K562 (cell line): ENCODE results near the gene PHAX. TPM values are rescaled to one million over a fixed set of nuclear protein-coding genes. Genes with fewer than 3 reads are reported as not detected.

ENCODE experiments used
- ADNP ChIP-seq: fragments of 200-800 bp; sonication (Bioruptor generic); IDR thresholded peaks from 2 replicates; pipeline ENCODE4 v1.6.1; 2016; ENCODE audit warnings: missing genetic modification characterization, missing compliant biosample characterization
- ARHGAP35 ChIP-seq: fragments of 450-650 bp; IDR thresholded peaks from 2 replicates; pipeline ENCODE4 v1.6.1; 2018; ENCODE audit not compliant: partially characterized antibody
- CBFA2T3 ChIP-seq: fragments of 450-650 bp; IDR thresholded peaks from 2 replicates; pipeline ENCODE4 v1.6.1; 2017
- CBFB ChIP-seq: sonication (generic); formaldehyde crosslinking; IDR thresholded peaks from 2 replicates; pipeline ENCODE4 v1.4.0; 2020; ENCODE audit warnings: mild to moderate bottlenecking, missing genetic modification reagents
- CXXC5 ChIP-seq: fragments of 250-450 bp; sonication (Bioruptor Pico); IDR thresholded peaks from 2 replicates; pipeline ENCODE4 v1.8.0; 2022; ENCODE audit warnings: inconsistent platforms, mild to moderate bottlenecking, moderate library complexity
- DACH1 ChIP-seq: fragments of 450-650 bp; IDR thresholded peaks from 2 replicates; pipeline ENCODE4 v1.6.1; 2018; ENCODE audit not compliant: partially characterized antibody
- FOXO4 ChIP-seq: fragments of 450-650 bp; formaldehyde crosslinking; IDR thresholded peaks from 2 replicates; pipeline ENCODE4 v1.4.0; 2020; ENCODE audit warnings: mild to moderate bottlenecking, moderate library complexity
- KDM1A ChIP-seq, 2 experiments: fragments of 450-650 bp; IDR thresholded peaks; 2 replicates each; pipeline ENCODE4 v1.6.1; 2016; ENCODE audit warnings: mild to moderate bottlenecking in 2 of 2
- L3MBTL2 ChIP-seq: fragments of 450-650 bp; IDR thresholded peaks from 2 replicates; pipeline ENCODE4 v1.6.1; 2016; ENCODE audit warnings: mild to moderate bottlenecking, moderate library complexity
- NRF1 ChIP-seq, 2 experiments: fragments of 450-650 bp; IDR thresholded peaks in 1 of 2; conservative IDR thresholded peaks in 1 of 2; 2 replicates each; pipeline ENCODE4 v1.6.1; 2014; ENCODE audit warnings: mild to moderate bottlenecking in 2 of 2
- POLR2AphosphoS2 ChIP-seq: IDR thresholded peaks from 2 replicates; pipeline ENCODE4 v1.6.1; 2012; ENCODE audit warnings: low read length, improper control_type of control experiment
- RFX1 ChIP-seq: fragments of 450-650 bp; IDR thresholded peaks from 2 replicates; pipeline ENCODE4 v1.6.1; 2016; ENCODE audit warnings: mild to moderate bottlenecking, moderate library complexity
- RFX5 ChIP-seq: IDR thresholded peaks from 2 replicates; pipeline ENCODE4 v1.6.1; 2011; ENCODE audit warnings: low read depth, mild to moderate bottlenecking, improper control_type of control experiment, low read length
- SMC3 ChIP-seq: conservative IDR thresholded peaks from 2 replicates; pipeline ENCODE4 v1.6.1; 2011; ENCODE audit warnings: low read depth, low read length, improper control_type of control experiment; ENCODE audit not compliant: insufficient read depth
- STAT6 ChIP-seq: sonication (generic); formaldehyde crosslinking; IDR thresholded peaks from 2 replicates; pipeline ENCODE4 v1.8.1; 2023; ENCODE audit warnings: mild to moderate bottlenecking, missing genetic modification reagents
- TAL1 ChIP-seq: fragments of 450-650 bp; IDR thresholded peaks from 2 replicates; pipeline ENCODE4 v1.6.1; 2016; ENCODE audit warnings: mild to moderate bottlenecking
- TRIM28 ChIP-seq: fragments of 450-650 bp; IDR thresholded peaks from 2 replicates; pipeline ENCODE4 v1.6.1; 2017
- ZBTB2 ChIP-seq: fragments of 450-650 bp; IDR thresholded peaks from 2 replicates; pipeline ENCODE4 v1.6.1; 2016; ENCODE audit warnings: antibody characterized with exemption
- ZBTB49 ChIP-seq: sonication (generic); formaldehyde crosslinking; IDR thresholded peaks from 2 replicates; pipeline ENCODE4 v1.8.0; 2022; ENCODE audit warnings: missing genetic modification reagents, mild to moderate bottlenecking, borderline replicate concordance
- ZNF354B ChIP-seq: fragments of 250-450 bp; sonication (Bioruptor Pico); IDR thresholded peaks from 2 replicates; pipeline ENCODE4 v1.4.0; 2020
- ZNF444 ChIP-seq: fragments of 250-450 bp; sonication (Bioruptor Pico); IDR thresholded peaks from 2 replicates; pipeline ENCODE4 v1.4.0; 2020; ENCODE audit warnings: mild to moderate bottlenecking, moderate library complexity
- ZNF445 ChIP-seq: fragments of 250-450 bp; sonication (Bioruptor Pico); IDR thresholded peaks from 2 replicates; pipeline ENCODE4 v1.4.0; 2020; ENCODE audit warnings: low read depth, mild to moderate bottlenecking, moderate library complexity
- ZNF696 ChIP-seq: fragments of 250-450 bp; sonication (Bioruptor Pico); conservative IDR thresholded peaks from 2 replicates; pipeline ENCODE4 v1.4.0; 2020; ENCODE audit warnings: mild to moderate bottlenecking, moderate library complexity
- polyA plus RNA-seq, 8 experiments: library from polyadenylated mRNA; depleted of rRNA in 4 of 8; stranded (reverse) in 5 of 8; unstranded in 3 of 8; fragments of >200 nt; fragmentation: Nextera tagmentation in 2 of 8; fragmentation: Illumina TruSeq in 1 of 8; extraction: Ambion mirVana in 2 of 8; extraction: Trizol in 1 of 8; gene quantifications; 2 replicates each; pipeline versions ENCODE4 v1.2.1 to v1.2.3, GENCODE V29; 2011 to 2014; ENCODE audit warnings: inconsistent platforms in 1 of 8, missing spikeins in 1 of 8
- total RNA-seq, 7 experiments: library from RNA; depleted of rRNA in 6 of 7; stranded (reverse); fragments of >200 nt in 6 of 7; fragmentation: Illumina TruSeq in 2 of 7; extraction: Trizol in 2 of 7; gene quantifications; 2 replicates each; pipeline versions ENCODE4 v1.2.1 to v1.2.3, GENCODE V29; 2011 to 2021; ENCODE audit warnings: low replicate concordance in 1 of 7

PHAX gene
- total and polyA plus RNA-seq, 9 of the 15 experiments (the other 6 are each of a cell fraction or from before 2014, with no cell fraction given), result 20.2 to 59.8 (median 43.5) TPM

GRCh38 chr5:126676195-126676624 lies 75.5 kb downstream of the PHAX start (continued):
- no peak for TF ChIP-seq CBFA2T3
- peak in 1 of 2 experiments; percentile 42; a peak in 1 of 4 replicates for TF ChIP-seq KDM1A (IDR thresholded peaks at IDR 0.05)
- TF ChIP-seq ZNF354B (CRISPR knock-in tag), result no peak
- TF ChIP-seq POLR2AphosphoS2, result no peak
- 0 out of 4 replicates have a peak, but pooled peaks of 1 of the 2 experiments have one; percentile 6 for TF ChIP-seq NRF1 (conservative IDR thresholded peaks at IDR 0.05 in 1 of 2, IDR thresholded peaks at IDR 0.05 in 1 of 2)
- TF ChIP-seq CXXC5, result peak; percentile 44; the same call in 1 of the 2 replicates
- no peak for TF ChIP-seq STAT6 (CRISPR knock-in tag)
- TF ChIP-seq RFX1, result no peak
- no peak for TF ChIP-seq ADNP (tag)
- no peak for TF ChIP-seq ARHGAP35
- TF ChIP-seq FOXO4 (CRISPR knock-in tag), result no peak
- TF ChIP-seq SMC3, result peak; percentile 93
- TF ChIP-seq ZNF445 (CRISPR knock-in tag), result no peak
- no peak for TF ChIP-seq RFX5
- TF ChIP-seq DACH1, result peak; percentile 76
- TF ChIP-seq ZNF444 (CRISPR knock-in tag), result no peak
- no peak for TF ChIP-seq ZBTB2
- peak; percentile 86 for TF ChIP-seq L3MBTL2
- TF ChIP-seq TAL1, result no peak
- TF ChIP-seq CBFB (CRISPR knock-in tag), result no peak
- no peak for TF ChIP-seq TRIM28
- no peak for TF ChIP-seq ZBTB49 (CRISPR knock-in tag)
- TF ChIP-seq ZNF696 (CRISPR knock-in tag), result no peak
